ENCODE data around the gene ROR1.

GRCh38 chr1:64038965-64039364, 265.1 kb downstream of the ROR1 start:
- TF ChIP-seq CTCF (IDR thresholded peaks at IDR 0.05): no peak
- TF ChIP-seq EZH2 (IDR thresholded peaks at IDR 0.05; ENCODE audit: borderline replicate concordance, insufficient read depth, low read depth, low read length, poor library complexity, severe bottlenecking): no peak
